Mucosa of rectum (tissue), 2 donors: ENCODE data around the gene COMT.

Experiments
- H3K27ac ChIP-seq, 2 donors: one replicate each; pipeline ENCODE4 v1.7.0; 2013; ENCODE audit warnings: inconsistent platforms in 2 of 2, low read depth in 2 of 2, low read length in 2 of 2
- H3K27me3 ChIP-seq, 2 donors: one replicate each; pipeline ENCODE4 v1.7.0; 2013; ENCODE audit warnings: low read length in 2 of 2; ENCODE audit not compliant: control insufficient read depth in 2 of 2, insufficient read depth in 2 of 2
- H3K36me3 ChIP-seq, 2 donors: one replicate each; pipeline ENCODE4 v1.7.0; 2013; ENCODE audit warnings: low read length in 2 of 2; ENCODE audit not compliant: control insufficient read depth in 2 of 2, insufficient read depth in 2 of 2
- H3K4me1 ChIP-seq, 2 donors: one replicate each; pipeline ENCODE4 v1.7.0; 2013; ENCODE audit warnings: low read length in 2 of 2, mild to moderate bottlenecking in 1 of 2; ENCODE audit not compliant: control insufficient read depth in 2 of 2, insufficient read depth in 2 of 2
- H3K4me3 ChIP-seq, 2 donors: one replicate each; pipeline ENCODE4 v1.7.0; 2013; ENCODE audit warnings: low read length in 2 of 2
- H3K9ac ChIP-seq, 2 donors: one replicate each; pipeline ENCODE4 v1.7.0; 2013; ENCODE audit warnings: low read length in 2 of 2, low read depth in 1 of 2, mild to moderate bottlenecking in 1 of 2
- H3K9me3 ChIP-seq, 2 donors: one replicate each; pipeline ENCODE4 v1.7.0; 2013; ENCODE audit warnings: low read length in 2 of 2; ENCODE audit not compliant: control insufficient read depth in 2 of 2
- donor health status: healthy.
- donor health status: Normal muscosa, but diverticular disease.

The COMT gene

DNA sequence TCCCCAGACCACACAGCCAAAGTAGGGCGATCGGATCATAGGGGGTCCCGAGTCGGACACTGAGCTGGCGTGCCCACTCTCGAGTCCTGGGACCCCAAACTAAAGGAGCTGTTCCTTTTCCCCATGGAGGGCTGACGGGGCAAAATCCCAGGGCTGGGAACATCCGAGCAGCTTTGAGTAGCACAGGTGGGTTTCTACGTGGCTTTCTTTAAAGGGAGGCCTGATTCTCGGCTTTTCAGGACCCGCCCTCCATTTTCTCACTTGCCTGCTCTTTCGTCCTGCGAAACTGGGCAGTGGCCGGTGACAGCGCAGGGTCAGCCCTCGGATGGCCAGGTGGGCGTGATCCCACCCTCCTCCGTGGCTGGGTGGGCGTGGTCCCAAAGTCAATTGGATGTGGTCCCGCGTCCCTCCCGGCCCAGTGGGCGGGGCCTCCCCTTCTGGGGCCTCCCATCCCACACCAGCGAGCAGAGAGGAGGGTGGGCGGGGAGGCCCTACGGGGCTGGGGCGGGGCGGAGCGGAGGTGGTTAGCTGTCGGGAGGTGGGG is 17.5 kb downstream of the COMT start:
- Histone ChIP-seq H3K9ac (no peak overlapping the region), H3K4me1 (peaks cover 25 to 29% of the 10 kb centered on the region in 2 donors), H3K9me3 (no peaks in the 10 kb centered on the region), H3K4me3 (peak overlapping the region; percentile 52 to 55), H3K27me3 (no peaks in the 10 kb centered on the region), H3K27ac (peak overlapping the region in 1 of 2 donors; percentile 32), H3K36me3 (peaks cover 0 to 4% of the 10 kb centered on the region in 2 donors)

DNA sequence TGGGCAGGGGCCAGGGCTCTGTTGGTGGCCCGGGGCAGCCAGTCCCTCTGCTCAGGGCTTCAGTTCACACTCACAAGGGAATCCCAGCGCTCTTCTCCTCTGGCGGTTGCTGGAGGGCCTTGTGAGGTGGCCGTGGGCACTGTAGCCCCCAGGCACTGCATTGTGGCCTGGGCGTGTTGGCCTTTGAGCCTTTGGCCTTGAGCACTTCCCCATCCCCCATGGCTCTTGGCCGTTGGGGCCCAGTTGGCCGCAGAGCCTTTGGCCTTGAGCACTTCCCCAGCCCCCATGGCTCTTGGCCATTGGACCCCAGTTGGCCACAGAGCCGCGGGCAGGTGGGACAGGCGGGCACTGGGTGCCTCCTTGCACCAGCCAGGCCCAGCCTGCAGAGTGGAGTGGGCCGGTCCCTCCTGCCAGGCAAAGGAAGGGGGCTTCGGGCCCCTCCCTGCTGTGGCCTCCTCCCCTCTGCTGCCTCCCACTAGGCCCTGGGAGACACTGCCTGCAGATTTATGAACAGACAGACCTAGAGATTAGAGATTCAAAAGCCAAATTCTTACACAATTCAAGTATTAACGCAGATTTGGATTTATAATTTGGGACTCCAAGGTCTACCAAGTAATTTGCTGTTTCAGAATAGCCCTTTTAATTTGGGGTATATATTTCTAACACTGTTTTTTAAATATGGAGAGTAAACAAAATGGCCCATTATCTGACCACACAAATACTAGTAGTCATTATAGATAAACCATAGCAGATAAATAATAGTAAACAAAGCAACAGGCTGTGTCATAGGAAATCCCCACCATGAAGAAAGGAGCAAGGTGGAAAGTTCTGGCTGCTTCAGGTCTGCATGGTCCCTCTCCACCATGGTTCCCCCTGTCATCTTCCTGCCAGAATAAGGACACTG is 18.3 kb downstream of the COMT start:
- peak overlapping the region in 1 of 2 donors; percentile 52 for H3K4me3 ChIP-seq
- peaks cover 26 to 29% of the 10 kb centered on the region in 2 donors for H3K4me1 ChIP-seq
- H3K9ac ChIP-seq: peak overlapping the region in 1 of 2 donors; percentile 49
- no peaks in the 10 kb centered on the region for H3K9me3 ChIP-seq
- H3K36me3 ChIP-seq: peaks cover 3 to 7% of the 10 kb centered on the region in 2 donors
- no peak overlapping the region for H3K27ac ChIP-seq
- no peaks in the 10 kb centered on the region for H3K27me3 ChIP-seq

DNA sequence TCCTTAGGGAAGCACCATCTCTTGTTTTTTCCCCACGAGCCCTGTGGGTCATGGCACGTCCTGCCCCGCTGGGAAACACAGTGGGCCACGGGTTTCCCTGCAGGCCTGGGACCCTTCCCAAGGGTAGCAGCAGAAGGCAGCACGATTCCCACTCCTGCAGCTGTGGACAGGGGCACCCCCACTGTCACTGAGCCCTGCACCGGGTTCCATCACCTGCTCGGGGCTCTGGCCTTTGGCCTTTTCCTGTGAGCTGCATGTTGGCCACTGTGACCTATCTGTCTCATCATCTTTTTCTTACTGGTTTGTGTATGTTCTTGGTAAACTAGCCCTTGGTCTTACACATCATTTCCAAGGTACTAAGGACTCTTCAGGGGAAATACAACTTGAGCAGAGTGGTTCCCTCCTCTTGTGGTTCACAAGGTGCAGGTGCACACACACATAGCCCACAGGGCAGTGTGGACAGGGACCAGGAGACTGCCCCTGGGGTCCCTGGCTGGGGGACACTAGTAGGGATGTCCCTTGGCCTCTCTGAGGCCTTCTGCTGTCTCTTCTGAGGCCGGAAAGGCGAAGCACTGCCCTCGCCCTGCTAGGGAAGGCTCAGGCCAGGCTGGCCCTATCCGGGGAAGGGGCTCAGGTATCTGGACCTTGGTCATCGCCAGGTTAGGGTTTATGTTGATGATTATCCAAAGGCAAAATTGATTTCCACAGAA is 19.1 kb downstream of the COMT start:
- Histone ChIP-seq H3K9me3 (no peaks in the 10 kb centered on the region), H3K27me3 (no peaks in the 10 kb centered on the region), H3K4me3 (no peak overlapping the region), H3K4me1 (peaks cover 26 to 29% of the 10 kb centered on the region in 2 donors), H3K36me3 (peaks cover 5 to 10% of the 10 kb centered on the region in 2 donors), H3K9ac (no peak overlapping the region), H3K27ac (no peak overlapping the region)

DNA sequence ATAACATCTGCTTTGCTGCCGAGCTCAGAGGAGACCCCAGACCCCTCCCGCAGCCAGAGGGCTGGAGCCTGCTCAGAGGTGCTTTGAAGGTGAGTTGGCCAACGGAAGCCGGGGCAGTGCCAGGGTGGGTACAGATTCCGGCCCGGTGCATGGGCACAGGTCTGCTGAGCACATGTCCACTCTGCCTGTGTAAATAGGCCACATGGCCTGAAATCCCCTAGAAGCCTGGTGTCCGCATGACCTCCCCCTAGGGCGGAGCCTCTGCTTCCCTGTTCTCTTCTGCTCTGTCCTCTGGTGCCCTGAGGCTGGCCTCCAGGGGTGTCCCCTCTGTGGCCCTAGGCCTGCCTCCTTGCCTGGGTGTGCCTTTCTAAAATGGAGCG is 19.6 kb downstream of the COMT start:
- Histone ChIP-seq H3K36me3 (peaks cover 5 to 10% of the 10 kb centered on the region in 2 donors), H3K9ac (no peak overlapping the region), H3K4me1 (peaks cover 26 to 29% of the 10 kb centered on the region in 2 donors), H3K27ac (no peak overlapping the region), H3K4me3 (no peak overlapping the region), H3K27me3 (no peaks in the 10 kb centered on the region), H3K9me3 (no peaks in the 10 kb centered on the region)

DNA sequence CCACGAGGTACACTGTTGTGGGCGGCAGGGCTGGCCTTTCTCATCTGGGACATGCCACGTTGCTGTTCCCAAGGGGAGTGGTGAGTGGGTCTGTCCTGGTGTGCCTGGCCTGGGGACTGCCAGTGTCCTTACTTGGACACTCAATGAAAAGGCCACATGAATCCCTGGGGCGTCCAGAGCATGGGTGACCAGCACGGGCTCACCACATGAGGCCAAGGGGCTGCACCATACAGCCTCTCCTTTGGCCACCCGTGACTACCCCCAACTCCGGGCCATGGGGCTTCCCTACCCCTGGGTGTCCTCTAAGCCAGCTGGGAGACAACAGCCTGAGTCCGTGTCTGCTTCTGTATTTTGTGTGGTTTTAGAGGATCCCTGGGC is 20.3 kb downstream of the COMT start:
- H3K4me1 ChIP-seq: peaks cover 26 to 29% of the 10 kb centered on the region in 2 donors
- no peaks in the 10 kb centered on the region for H3K9me3 ChIP-seq
- no peak overlapping the region for H3K4me3 ChIP-seq
- H3K27me3 ChIP-seq: no peaks in the 10 kb centered on the region
- H3K36me3 ChIP-seq: peaks cover 5 to 10% of the 10 kb centered on the region in 2 donors
- no peak overlapping the region for H3K9ac ChIP-seq
- H3K27ac ChIP-seq: peak overlapping the region in 1 of 2 donors; percentile 90

DNA sequence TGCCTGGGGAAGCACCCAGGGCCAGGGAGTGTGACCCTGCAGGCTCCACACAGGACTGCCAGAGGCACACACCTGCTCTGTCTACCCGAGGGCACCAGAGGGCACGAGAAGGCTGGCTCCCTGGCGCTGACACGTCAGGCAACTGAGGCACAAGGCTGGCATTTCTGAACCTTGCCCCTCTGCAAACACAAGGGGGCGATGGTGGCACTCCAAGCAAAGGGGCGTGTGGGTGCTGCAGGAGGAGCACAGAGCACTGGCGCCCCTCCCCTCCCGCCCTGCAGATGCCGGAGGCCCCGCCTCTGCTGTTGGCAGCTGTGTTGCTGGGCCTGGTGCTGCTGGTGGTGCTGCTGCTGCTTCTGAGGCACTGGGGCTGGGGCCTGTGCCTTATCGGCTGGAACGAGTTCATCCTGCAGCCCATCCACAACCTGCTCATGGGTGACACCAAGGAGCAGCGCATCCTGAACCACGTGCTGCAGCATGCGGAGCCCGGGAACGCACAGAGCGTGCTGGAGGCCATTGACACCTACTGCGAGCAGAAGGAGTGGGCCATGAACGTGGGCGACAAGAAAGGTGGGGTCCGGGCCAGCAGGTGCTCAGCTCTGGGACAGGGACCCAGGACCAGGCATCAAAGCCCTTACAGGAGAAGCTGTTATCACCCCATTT is 20.8 kb downstream of the COMT start:
- Histone ChIP-seq H3K9ac (peak overlapping the region; percentile 58 to 67), H3K4me3 (peak overlapping the region; percentile 61 to 65), H3K4me1 (peaks cover 26 to 29% of the 10 kb centered on the region in 2 donors), H3K9me3 (no peaks in the 10 kb centered on the region), H3K36me3 (peaks cover 5 to 14% of the 10 kb centered on the region in 2 donors), H3K27me3 (no peaks in the 10 kb centered on the region), H3K27ac (peak overlapping the region; percentile 90 to 91)

DNA sequence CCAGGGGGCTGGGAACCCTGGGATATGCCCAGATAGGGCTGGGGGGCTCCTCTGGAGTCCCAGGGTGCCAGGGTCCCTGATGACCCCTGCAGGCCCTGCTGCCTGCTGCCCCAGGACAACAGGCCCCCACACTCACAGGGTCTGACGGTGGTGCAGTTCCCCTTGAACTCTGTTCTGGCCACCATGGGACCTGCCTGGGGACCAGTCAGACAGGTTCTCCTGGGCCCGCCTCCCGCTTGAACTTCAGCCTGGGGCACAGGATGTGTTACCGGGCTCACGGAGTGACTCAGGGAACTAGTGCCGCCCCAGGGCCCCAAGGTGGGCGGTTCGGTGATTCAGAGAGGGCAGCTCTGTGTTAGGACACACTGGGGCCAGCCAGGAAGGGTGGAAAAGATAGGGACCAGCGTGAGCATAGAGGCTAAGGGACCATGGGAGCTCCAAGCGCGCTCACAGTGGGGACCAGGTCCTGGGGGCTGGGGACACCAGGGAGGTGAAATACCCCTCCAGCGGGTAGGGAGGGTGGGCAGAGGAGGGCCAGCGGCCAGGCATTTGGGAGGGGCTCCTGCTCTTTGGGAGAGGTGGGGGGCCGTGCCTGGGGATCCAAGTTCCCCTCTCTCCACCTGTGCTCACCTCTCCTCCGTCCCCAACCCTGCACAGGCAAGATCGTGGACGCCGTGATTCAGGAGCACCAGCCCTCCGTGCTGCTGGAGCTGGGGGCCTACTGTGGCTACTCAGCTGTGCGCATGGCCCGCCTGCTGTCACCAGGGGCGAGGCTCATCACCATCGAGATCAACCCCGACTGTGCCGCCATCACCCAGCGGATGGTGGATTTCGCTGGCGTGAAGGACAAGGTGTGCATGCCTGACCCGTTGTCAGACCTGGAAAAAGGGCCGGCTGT is 21.6 kb downstream of the COMT start:
- Histone ChIP-seq H3K4me1 (peaks cover 26 to 29% of the 10 kb centered on the region in 2 donors), H3K9ac (peak overlapping the region; percentile 58 to 69), H3K36me3 (peaks cover 5 to 16% of the 10 kb centered on the region in 2 donors), H3K9me3 (no peaks in the 10 kb centered on the region), H3K4me3 (peak overlapping the region; percentile 61 to 65), H3K27me3 (no peaks in the 10 kb centered on the region), H3K27ac (peak overlapping the region; percentile 90 to 91)

DNA sequence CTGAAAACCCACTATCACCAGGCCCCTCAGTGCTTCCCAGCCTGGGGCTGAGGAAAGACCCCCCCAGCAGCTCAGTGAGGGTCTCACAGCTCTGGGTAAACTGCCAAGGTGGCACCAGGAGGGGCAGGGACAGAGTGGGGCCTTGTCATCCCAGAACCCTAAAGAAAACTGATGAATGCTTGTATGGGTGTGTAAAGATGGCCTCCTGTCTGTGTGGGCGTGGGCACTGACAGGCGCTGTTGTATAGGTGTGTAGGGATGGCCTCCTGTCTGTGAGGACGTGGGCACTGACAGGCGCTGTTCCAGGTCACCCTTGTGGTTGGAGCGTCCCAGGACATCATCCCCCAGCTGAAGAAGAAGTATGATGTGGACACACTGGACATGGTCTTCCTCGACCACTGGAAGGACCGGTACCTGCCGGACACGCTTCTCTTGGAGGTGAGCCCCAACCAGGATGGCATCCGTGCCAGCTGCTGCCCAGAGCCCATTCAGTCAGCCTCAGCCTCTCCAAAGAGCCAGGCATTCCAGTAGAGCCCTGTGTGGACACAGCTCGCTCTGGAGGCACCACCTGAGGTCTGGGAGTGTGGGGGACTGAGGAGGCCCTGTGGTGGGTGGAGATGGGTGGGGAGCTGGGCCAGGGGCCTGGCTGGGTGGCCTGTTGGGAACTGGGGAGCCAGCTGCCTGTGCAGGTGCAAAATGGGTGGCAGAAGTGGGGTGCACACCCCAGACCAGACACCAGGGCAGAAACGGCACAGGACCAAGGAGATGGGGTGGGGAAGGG is 22.5 kb downstream of the COMT start:
- no peaks in the 10 kb centered on the region for H3K27me3 ChIP-seq
- peaks cover 26 to 27% of the 10 kb centered on the region in 2 donors for H3K4me1 ChIP-seq
- H3K4me3 ChIP-seq: peak overlapping the region; percentile 59 to 60
- H3K27ac ChIP-seq: peak overlapping the region in 1 of 2 donors; percentile 90
- no peaks in the 10 kb centered on the region for H3K9me3 ChIP-seq
- H3K9ac ChIP-seq: peak overlapping the region; percentile 52 to 69
- peaks cover 13 to 19% of the 10 kb centered on the region in 2 donors for H3K36me3 ChIP-seq
